ENCODE data around the gene PGA4.
"Not testable (repeated sequence)": the region's sequence is repeated elsewhere in the genome, so short reads cannot be mapped to it uniquely, and the experiment has no call there.

The PGA4 gene

GRCh38 chr11:61202950-61203746, 19.0 kb upstream of the PGA4 start, which contains the start of gene PGA3:
Gene PGA3, plus strand, starts transcription at chr11:61203515. Its CDS starts 50 bp downstream, at chr11:61203565.
- H3K36me3 ChIP-seq (ENCODE audit: control insufficient read depth in 4 of 4, insufficient read depth in 4 of 4, low read length in 3 of 4); H3K4me3 ChIP-seq (ENCODE audit: control insufficient read depth in 1 of 7, extremely low read depth in 1 of 7, insufficient read depth in 4 of 7, low read depth in 2 of 7, low read length in 6 of 7); H3K9me3 ChIP-seq (ENCODE audit: control extremely low read depth in 1 of 5, control insufficient read depth in 4 of 5, insufficient read depth in 2 of 5, low read depth in 1 of 5, low read length in 4 of 5); DNase-seq; CTCF ChIA-PET; H3K4me1 ChIP-seq (ENCODE audit: control extremely low read depth in 1 of 4, control insufficient read depth in 4 of 4, insufficient read depth in 4 of 4, low read length in 3 of 4); POLR2A ChIA-PET; H3K27ac ChIP-seq (ENCODE audit: insufficient read depth in 1 of 2, low read depth in 1 of 2, low read length in 2 of 2, poor library complexity in 1 of 2, severe bottlenecking in 2 of 2); H3K27me3 ChIP-seq (replicated peaks in 2 of 5; ENCODE audit: control insufficient read depth in 4 of 5, insufficient read depth in 5 of 5, low read length in 4 of 5): not testable (repeated sequence)
- 80% methylated on average over 1 of the region's 18 CpGs for WGBS (ENCODE audit: insufficient coverage)

DNA sequence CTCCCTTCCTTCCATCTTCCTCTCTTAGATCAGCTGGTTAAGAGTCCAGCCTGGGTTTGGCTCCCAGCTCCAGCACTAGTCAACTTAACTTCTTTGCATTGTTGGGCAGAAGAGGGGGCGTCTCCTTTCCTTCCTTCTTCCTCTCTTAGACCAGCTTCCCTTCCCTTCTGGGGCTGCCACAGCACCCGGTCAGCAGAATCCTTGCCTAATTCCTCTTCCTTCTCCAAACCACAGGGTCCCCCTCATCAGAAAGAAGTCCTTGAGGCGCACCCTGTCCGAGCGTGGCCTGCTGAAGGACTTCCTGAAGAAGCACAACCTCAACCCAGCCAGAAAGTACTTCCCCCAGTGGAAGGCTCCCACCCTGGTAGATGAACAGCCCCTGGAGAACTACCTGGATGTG, 18.3 kb upstream of the PGA4 start:
- no CpG with 5 or more reads among the region's 5 CpGs for WGBS (ENCODE audit: insufficient coverage)
- DNase-seq; H3K4me1 ChIP-seq (ENCODE audit: control extremely low read depth in 1 of 4, control insufficient read depth in 4 of 4, insufficient read depth in 4 of 4, low read length in 3 of 4); H3K4me3 ChIP-seq (ENCODE audit: control insufficient read depth in 1 of 7, extremely low read depth in 1 of 7, insufficient read depth in 4 of 7, low read depth in 2 of 7, low read length in 6 of 7); H3K36me3 ChIP-seq (ENCODE audit: control insufficient read depth in 4 of 4, insufficient read depth in 4 of 4, low read length in 3 of 4); H3K27me3 ChIP-seq (replicated peaks in 2 of 5; ENCODE audit: control insufficient read depth in 4 of 5, insufficient read depth in 5 of 5, low read length in 4 of 5); CTCF ChIA-PET; H3K9me3 ChIP-seq (ENCODE audit: control extremely low read depth in 1 of 5, control insufficient read depth in 4 of 5, insufficient read depth in 2 of 5, low read depth in 1 of 5, low read length in 4 of 5); POLR2A ChIA-PET; H3K27ac ChIP-seq (ENCODE audit: insufficient read depth in 1 of 2, low read depth in 1 of 2, low read length in 2 of 2, poor library complexity in 1 of 2, severe bottlenecking in 2 of 2): not testable (repeated sequence)

- H3K27ac ChIP-seq (ENCODE audit: insufficient read depth in 1 of 2, low read depth in 1 of 2, low read length in 2 of 2, poor library complexity in 1 of 2, severe bottlenecking in 2 of 2); H3K9me3 ChIP-seq (ENCODE audit: control extremely low read depth in 1 of 5, control insufficient read depth in 4 of 5, insufficient read depth in 2 of 5, low read depth in 1 of 5, low read length in 4 of 5); DNase-seq; CTCF ChIA-PET; POLR2A ChIA-PET; H3K36me3 ChIP-seq (ENCODE audit: control insufficient read depth in 4 of 4, insufficient read depth in 4 of 4, low read length in 3 of 4); H3K4me3 ChIP-seq (ENCODE audit: control insufficient read depth in 1 of 7, extremely low read depth in 1 of 7, insufficient read depth in 4 of 7, low read depth in 2 of 7, low read length in 6 of 7); H3K4me1 ChIP-seq (ENCODE audit: control extremely low read depth in 1 of 4, control insufficient read depth in 4 of 4, insufficient read depth in 4 of 4, low read length in 3 of 4); H3K27me3 ChIP-seq (replicated peaks in 2 of 5; ENCODE audit: control insufficient read depth in 4 of 5, insufficient read depth in 5 of 5, low read length in 4 of 5): not testable (repeated sequence)
- 94% methylated on average over 12 of the region's 14 CpGs for WGBS (ENCODE audit: insufficient coverage)
Observed at GRCh38 chr11:61204502-61205059, 17.6 kb upstream of the PGA4 start.

DNA sequence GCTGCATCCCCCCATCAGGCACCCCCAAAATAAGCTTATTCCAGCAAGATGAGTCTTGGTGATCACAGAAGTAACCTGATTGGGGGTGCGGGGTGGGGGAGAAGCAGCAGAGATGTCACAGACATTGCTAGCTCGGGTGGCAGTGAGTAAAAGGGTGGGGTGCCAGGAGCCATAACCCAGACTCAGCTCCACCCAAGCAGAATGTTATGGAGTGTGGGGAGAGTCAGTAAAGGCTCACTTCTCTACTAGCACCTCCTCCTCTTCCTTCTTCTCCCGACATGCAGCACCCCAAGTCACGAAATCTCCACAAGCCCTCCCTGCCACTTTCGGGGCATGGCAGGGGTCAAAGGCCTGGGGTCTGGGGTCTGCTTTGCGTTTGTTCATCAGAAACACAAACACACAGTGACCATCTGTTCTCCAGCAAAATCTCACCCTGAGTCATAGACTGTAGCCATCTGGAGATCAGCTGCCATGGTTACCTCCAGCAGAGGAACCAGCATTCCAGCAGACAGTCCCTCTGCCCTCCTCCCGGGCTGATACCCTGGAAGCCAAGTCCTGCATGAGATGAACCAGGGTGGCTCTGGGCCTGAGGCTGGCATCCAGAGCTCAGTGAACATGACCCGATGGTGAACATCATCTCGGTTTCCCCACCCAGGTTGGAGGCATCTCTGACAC, 14.4 kb upstream of the PGA4 start:
- H3K4me1 ChIP-seq (ENCODE audit: control extremely low read depth in 1 of 4, control insufficient read depth in 4 of 4, insufficient read depth in 4 of 4, low read length in 3 of 4); H3K4me3 ChIP-seq (ENCODE audit: control insufficient read depth in 1 of 7, extremely low read depth in 1 of 7, insufficient read depth in 4 of 7, low read depth in 2 of 7, low read length in 6 of 7); H3K27ac ChIP-seq (ENCODE audit: insufficient read depth in 1 of 2, low read depth in 1 of 2, low read length in 2 of 2, poor library complexity in 1 of 2, severe bottlenecking in 2 of 2); POLR2A ChIA-PET; H3K36me3 ChIP-seq (ENCODE audit: control insufficient read depth in 4 of 4, insufficient read depth in 4 of 4, low read length in 3 of 4); CTCF ChIA-PET; H3K27me3 ChIP-seq (replicated peaks in 2 of 5; ENCODE audit: control insufficient read depth in 4 of 5, insufficient read depth in 5 of 5, low read length in 4 of 5); H3K9me3 ChIP-seq (ENCODE audit: control extremely low read depth in 1 of 5, control insufficient read depth in 4 of 5, insufficient read depth in 2 of 5, low read depth in 1 of 5, low read length in 4 of 5); DNase-seq: not testable (repeated sequence)
- WGBS (ENCODE audit: insufficient coverage), result no CpG with 5 or more reads among the region's 9 CpGs

GRCh38 chr11:61210629-61211028, 11.5 kb upstream of the PGA4 start:
- CTCF ChIA-PET; H3K4me3 ChIP-seq (ENCODE audit: control insufficient read depth in 1 of 7, extremely low read depth in 1 of 7, insufficient read depth in 4 of 7, low read depth in 2 of 7, low read length in 6 of 7); DNase-seq; H3K27me3 ChIP-seq (replicated peaks in 2 of 5; ENCODE audit: control insufficient read depth in 4 of 5, insufficient read depth in 5 of 5, low read length in 4 of 5); H3K27ac ChIP-seq (ENCODE audit: insufficient read depth in 1 of 2, low read depth in 1 of 2, low read length in 2 of 2, poor library complexity in 1 of 2, severe bottlenecking in 2 of 2); H3K4me1 ChIP-seq (ENCODE audit: control extremely low read depth in 1 of 4, control insufficient read depth in 4 of 4, insufficient read depth in 4 of 4, low read length in 3 of 4); H3K36me3 ChIP-seq (ENCODE audit: control insufficient read depth in 4 of 4, insufficient read depth in 4 of 4, low read length in 3 of 4); POLR2A ChIA-PET; H3K9me3 ChIP-seq (ENCODE audit: control extremely low read depth in 1 of 5, control insufficient read depth in 4 of 5, insufficient read depth in 2 of 5, low read depth in 1 of 5, low read length in 4 of 5): not testable (repeated sequence)
- no CpG with 5 or more reads among the region's 6 CpGs for WGBS (ENCODE audit: insufficient coverage)

DNA sequence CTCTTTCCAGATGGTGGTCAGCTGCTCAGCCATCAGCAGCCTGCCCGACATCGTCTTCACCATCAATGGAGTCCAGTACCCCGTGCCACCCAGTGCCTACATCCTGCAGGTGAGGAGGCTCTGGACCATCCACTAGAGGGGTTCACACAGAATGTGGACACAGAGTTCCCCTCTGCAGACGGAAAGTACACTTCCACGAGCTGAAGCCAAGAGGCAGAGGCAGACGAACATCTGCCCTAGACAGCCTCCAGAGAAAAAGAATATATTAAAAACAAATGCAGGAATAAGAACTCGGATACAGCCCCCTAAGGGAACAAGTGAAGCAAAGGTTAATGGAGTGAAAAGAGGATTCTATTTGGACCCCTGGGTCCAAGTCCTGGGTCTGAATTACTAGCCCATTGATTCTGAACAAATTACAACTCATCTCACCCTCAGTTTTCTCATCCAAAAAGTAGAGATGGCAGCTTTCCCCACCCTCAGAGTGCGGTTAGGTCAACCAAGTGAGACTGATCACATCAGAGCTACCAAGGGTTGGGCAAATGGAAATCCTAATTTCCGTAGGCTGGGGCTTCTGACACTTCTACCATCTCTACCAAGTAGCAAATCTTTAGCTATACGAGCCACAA, 10.7 kb upstream of the PGA4 start:
- no CpG with 5 or more reads among the region's 10 CpGs for WGBS (ENCODE audit: insufficient coverage)
- CTCF ChIA-PET, result not testable (repeated sequence)

GRCh38 chr11:61212202-61212601, 9.9 kb upstream of the PGA4 start:
- no CpG with 5 or more reads among the region's 15 CpGs for WGBS (ENCODE audit: insufficient coverage)
- CTCF ChIA-PET; POLR2A ChIA-PET; H3K27me3 ChIP-seq (replicated peaks in 2 of 5; ENCODE audit: control insufficient read depth in 4 of 5, insufficient read depth in 5 of 5, low read length in 4 of 5); H3K27ac ChIP-seq (ENCODE audit: insufficient read depth in 1 of 2, low read depth in 1 of 2, low read length in 2 of 2, poor library complexity in 1 of 2, severe bottlenecking in 2 of 2); H3K36me3 ChIP-seq (ENCODE audit: control insufficient read depth in 4 of 4, insufficient read depth in 4 of 4, low read length in 3 of 4); H3K9me3 ChIP-seq (ENCODE audit: control extremely low read depth in 1 of 5, control insufficient read depth in 4 of 5, insufficient read depth in 2 of 5, low read depth in 1 of 5, low read length in 4 of 5); DNase-seq; H3K4me1 ChIP-seq (ENCODE audit: control extremely low read depth in 1 of 4, control insufficient read depth in 4 of 4, insufficient read depth in 4 of 4, low read length in 3 of 4); H3K4me3 ChIP-seq (ENCODE audit: control insufficient read depth in 1 of 7, extremely low read depth in 1 of 7, insufficient read depth in 4 of 7, low read depth in 2 of 7, low read length in 6 of 7): not testable (repeated sequence)

More for the DNA sequence above, 10.7 kb upstream of the PGA4 start:
- H3K4me3 ChIP-seq (ENCODE audit: control insufficient read depth in 1 of 7, extremely low read depth in 1 of 7, insufficient read depth in 4 of 7, low read depth in 2 of 7, low read length in 6 of 7); DNase-seq; H3K9me3 ChIP-seq (ENCODE audit: control extremely low read depth in 1 of 5, control insufficient read depth in 4 of 5, insufficient read depth in 2 of 5, low read depth in 1 of 5, low read length in 4 of 5); H3K27ac ChIP-seq (ENCODE audit: insufficient read depth in 1 of 2, low read depth in 1 of 2, low read length in 2 of 2, poor library complexity in 1 of 2, severe bottlenecking in 2 of 2); POLR2A ChIA-PET; H3K27me3 ChIP-seq (replicated peaks in 2 of 5; ENCODE audit: control insufficient read depth in 4 of 5, insufficient read depth in 5 of 5, low read length in 4 of 5); H3K4me1 ChIP-seq (ENCODE audit: control extremely low read depth in 1 of 4, control insufficient read depth in 4 of 4, insufficient read depth in 4 of 4, low read length in 3 of 4); H3K36me3 ChIP-seq (ENCODE audit: control insufficient read depth in 4 of 4, insufficient read depth in 4 of 4, low read length in 3 of 4): not testable (repeated sequence)

Data from common myeloid progenitor, CD34-positive (primary cell).